BLaER1 (cell line): ENCODE results near the gene MRGPRG.

Experiments
- H3K27ac ChIP-seq: shearing (Covaris generic); formaldehyde crosslinking; 2 replicates; pipeline ENCODE4 v1.8.1; 2022
- H3K27me3 ChIP-seq: shearing (Covaris generic); formaldehyde crosslinking; 2 replicates; pipeline ENCODE4 v1.8.1; 2022
- H3K36me3 ChIP-seq: shearing (Covaris generic); formaldehyde crosslinking; 2 replicates; pipeline ENCODE4 v1.8.1; 2022
- H3K4me1 ChIP-seq: shearing (Covaris generic); formaldehyde crosslinking; 2 replicates; pipeline ENCODE4 v1.8.1; 2022
- H3K4me2 ChIP-seq: shearing (Covaris generic); formaldehyde crosslinking; 2 replicates; pipeline ENCODE4 v1.8.1; 2022
- H3K4me3 ChIP-seq: shearing (Covaris generic); formaldehyde crosslinking; 2 replicates; pipeline ENCODE4 v1.8.1; 2022
- H3K9ac ChIP-seq: shearing (Covaris generic); formaldehyde crosslinking; 2 replicates; pipeline ENCODE4 v1.8.1; 2022
- H3K9me3 ChIP-seq: shearing (Covaris generic); formaldehyde crosslinking; 2 replicates; pipeline ENCODE4 v1.8.1; 2022
- H4K20me1 ChIP-seq: shearing (Covaris generic); formaldehyde crosslinking; 2 replicates; pipeline ENCODE4 v1.8.1; 2022
- Cebpa-rat ChIP-seq: shearing (Covaris generic); IDR thresholded peaks from 2 replicates; pipeline ENCODE4 v1.8.1; 2022

The MRGPRG gene

GRCh38 chr11:3195251-3196160 lies 23.1 kb downstream of the MRGPRG start:
- H3K4me3 ChIP-seq, result no peak overlapping the region
- no peaks in the 10 kb centered on the region for H4K20me1 ChIP-seq
- no peaks in the 10 kb centered on the region; the same call in 1 of the 2 replicates for H3K27me3 ChIP-seq
- H3K36me3 ChIP-seq, result no peaks in the 10 kb centered on the region
- TF ChIP-seq Cebpa-rat, result no peak
- H3K4me2 ChIP-seq, result no peak overlapping the region
- H3K4me1 ChIP-seq, result peaks cover 19% of the 10 kb centered on the region
- H3K9ac ChIP-seq, result no peak overlapping the region
- no peak overlapping the region for H3K27ac ChIP-seq
- no peaks in the 10 kb centered on the region for H3K9me3 ChIP-seq

- peaks cover 19% of the 10 kb centered on the region for H3K4me1 ChIP-seq
- H3K9ac ChIP-seq, result no peak overlapping the region
- no peaks in the 10 kb centered on the region for H3K27me3 ChIP-seq
- no peak for TF ChIP-seq Cebpa-rat
- no peaks in the 10 kb centered on the region for H3K36me3 ChIP-seq
- H3K9me3 ChIP-seq, result no peaks in the 10 kb centered on the region
- no peaks in the 10 kb centered on the region for H4K20me1 ChIP-seq
- no peak overlapping the region for H3K4me3 ChIP-seq
- H3K27ac ChIP-seq, result no peak overlapping the region
- no peak overlapping the region for H3K4me2 ChIP-seq
These were observed 24.4 kb downstream of the MRGPRG start for GRCh38 chr11:3194016-3194816.

- Histone ChIP-seq H3K36me3 (no peaks in the 10 kb centered on the region), H3K9me3 (no peaks in the 10 kb centered on the region), H3K9ac (no peak overlapping the region), H3K27ac (no peak overlapping the region), H4K20me1 (no peaks in the 10 kb centered on the region), H3K4me3 (no peak overlapping the region), H3K27me3 (no peaks in the 10 kb centered on the region), H3K4me2 (no peak overlapping the region), H3K4me1 (peaks cover 19% of the 10 kb centered on the region)
- no peak for TF ChIP-seq Cebpa-rat
These were observed 25.1 kb downstream of the MRGPRG start for GRCh38 chr11:3193373-3194015.

- H3K4me3 ChIP-seq, result no peak overlapping the region
- no peaks in the 10 kb centered on the region for H4K20me1 ChIP-seq
- TF ChIP-seq Cebpa-rat, result no peak
- H3K36me3 ChIP-seq, result no peaks in the 10 kb centered on the region
- H3K4me1 ChIP-seq, result peaks cover 12% of the 10 kb centered on the region
- H3K27me3 ChIP-seq, result no peaks in the 10 kb centered on the region
- H3K4me2 ChIP-seq, result no peak overlapping the region
- no peak overlapping the region for H3K9ac ChIP-seq
- H3K27ac ChIP-seq, result no peak overlapping the region
- H3K9me3 ChIP-seq, result no peaks in the 10 kb centered on the region
These were observed 25.9 kb downstream of the MRGPRG start for GRCh38 chr11:3192511-3193372.

- TF ChIP-seq Cebpa-rat, result no peak
- no peak overlapping the region for H3K4me2 ChIP-seq
- no peaks in the 10 kb centered on the region for H3K9me3 ChIP-seq
- no peaks in the 10 kb centered on the region for H4K20me1 ChIP-seq
- H3K4me3 ChIP-seq, result no peak overlapping the region
- no peak overlapping the region for H3K9ac ChIP-seq
- peaks cover 9% of the 10 kb centered on the region for H3K4me1 ChIP-seq
- H3K27ac ChIP-seq, result no peak overlapping the region
- no peaks in the 10 kb centered on the region for H3K36me3 ChIP-seq
- H3K27me3 ChIP-seq, result no peaks in the 10 kb centered on the region
These were observed 26.9 kb downstream of the MRGPRG start for GRCh38 chr11:3191586-3192324.

GRCh38 chr11:3190600-3190999 lies 28.0 kb downstream of the MRGPRG start:
- H3K4me1 ChIP-seq, result peaks cover 10% of the 10 kb centered on the region
- no peaks in the 10 kb centered on the region for H3K9me3 ChIP-seq
- no peaks in the 10 kb centered on the region for H4K20me1 ChIP-seq
- no peak overlapping the region for H3K9ac ChIP-seq
- no peak overlapping the region for H3K4me3 ChIP-seq
- H3K36me3 ChIP-seq, result no peaks in the 10 kb centered on the region
- no peak overlapping the region for H3K27ac ChIP-seq
- H3K27me3 ChIP-seq, result no peaks in the 10 kb centered on the region
- no peak overlapping the region for H3K4me2 ChIP-seq
- TF ChIP-seq Cebpa-rat, result no peak

- Histone ChIP-seq H3K27ac (no peak overlapping the region), H3K9ac (no peak overlapping the region), H3K4me2 (no peak overlapping the region), H3K27me3 (no peaks in the 10 kb centered on the region), H3K9me3 (0 out of 2 replicates have a peak, but pooled peaks cover under 1% of the 10 kb centered on the region), H4K20me1 (no peaks in the 10 kb centered on the region), H3K4me1 (0 out of 2 replicates have a peak, but pooled peaks cover 5% of the 10 kb centered on the region), H3K4me3 (no peak overlapping the region), H3K36me3 (no peaks in the 10 kb centered on the region)
- no peak for TF ChIP-seq Cebpa-rat
These were observed 28.6 kb downstream of the MRGPRG start for GRCh38 chr11:3189886-3190583.

- Histone ChIP-seq H3K27ac (no peak overlapping the region), H3K9me3 (0 out of 2 replicates have a peak, but pooled peaks cover 4% of the 10 kb centered on the region), H3K4me3 (no peak overlapping the region), H4K20me1 (no peaks in the 10 kb centered on the region), H3K27me3 (no peaks in the 10 kb centered on the region), H3K4me2 (no peak overlapping the region), H3K36me3 (no peaks in the 10 kb centered on the region), H3K4me1 (0 out of 2 replicates have a peak, but pooled peaks cover 5% of the 10 kb centered on the region), H3K9ac (no peak overlapping the region)
- no peak for TF ChIP-seq Cebpa-rat
These were observed 29.3 kb downstream of the MRGPRG start for GRCh38 chr11:3189196-3189843.
